H1 (cell line): ENCODE results near the gene MICALL2. TPM values are rescaled to one million over a fixed set of nuclear protein-coding genes. Genes with fewer than 3 reads are reported as not detected.

Source experiments
- CTCF ChIA-PET: fragments of 300-600 bp; sonication (Branson Sonifier 250); formaldehyde crosslinking; loops from one replicate; lab custom pipeline; 2021; ENCODE audit not compliant: partially characterized antibody; lab: Charles Lee
- POLR2A ChIA-PET: fragments of 300-600 bp; sonication (Branson Sonifier 250); formaldehyde crosslinking; loops from one replicate; lab custom pipeline; 2021; ENCODE audit warnings: inconsistent platforms; ENCODE audit not compliant: partially characterized antibody; lab: Charles Lee
- DNase-seq, 2 experiments: peaks; one replicate each; pipeline versions ENCODE4 v3.0.0 to v3.0.0-alpha.2; 2010 to 2022; ENCODE audit warnings: low spot score in 2 of 2, low read depth in 1 of 2, mixed read lengths in 1 of 2
- FAIRE-seq: peaks from 2 replicates; lab custom pipeline; 2011; peaks lifted over from hg19 to GRCh38; lab: Jason Lieb, UNC
- H2AFZ ChIP-seq: 2 replicates; pipeline ENCODE4 v1.8.1; 2012; ENCODE audit warnings: low read length, inconsistent platforms
- H2AK5ac ChIP-seq: 2 replicates; pipeline ENCODE4 v1.6.1; 2013; ENCODE audit warnings: low read depth, low read length
- H2BK120ac ChIP-seq: replicated peaks from 2 replicates; pipeline ENCODE3; 2013; ENCODE audit warnings: low read depth, low read length, inconsistent platforms
- H2BK12ac ChIP-seq: 2 replicates; pipeline ENCODE4 v1.6.1; 2013; ENCODE audit warnings: low read depth, low read length
- H2BK15ac ChIP-seq: 2 replicates; pipeline ENCODE4 v1.6.1; 2013; ENCODE audit warnings: low read length
- H2BK20ac ChIP-seq: 2 replicates; pipeline ENCODE4 v1.6.1; 2013; ENCODE audit warnings: low read length
- H2BK5ac ChIP-seq: 2 replicates; pipeline ENCODE4 v1.6.1; 2013; ENCODE audit warnings: low read depth, low read length
- H3K14ac ChIP-seq: 2 replicates; pipeline ENCODE4 v1.6.1; 2013; ENCODE audit warnings: inconsistent platforms; ENCODE audit not compliant: insufficient read length
- H3K18ac ChIP-seq: 2 replicates; pipeline ENCODE4 v1.6.1; 2013; ENCODE audit warnings: low read length; ENCODE audit errors: extremely low read depth
- H3K23ac ChIP-seq: 2 replicates; pipeline ENCODE4 v1.6.1; 2013; ENCODE audit warnings: inconsistent platforms; ENCODE audit not compliant: insufficient read length
- H3K23me2 ChIP-seq: 2 replicates; pipeline ENCODE4 v1.6.1; 2013; ENCODE audit warnings: low read depth, low read length
- H3K27ac ChIP-seq: 2 replicates; pipeline ENCODE4 v1.6.1; 2011; ENCODE audit warnings: low read depth, low read length, inconsistent platforms
- H3K27me3 ChIP-seq, 4 experiments: replicated peaks in 1 of 4; 1 replicate in 1 of 4; 2 replicates in 3 of 4; pipeline versions ENCODE4 v1.6.1 to v1.8.1; 2011 to 2013; ENCODE audit warnings: low read length in 3 of 4, mild to moderate bottlenecking in 3 of 4, inconsistent platforms in 2 of 4, mixed read lengths in 2 of 4, moderate library complexity in 1 of 4; ENCODE audit not compliant: control insufficient read depth in 3 of 4, insufficient read depth in 3 of 4; ENCODE audit errors: extremely low read depth in 1 of 4
- H3K36me3 ChIP-seq, 4 experiments: 2 replicates each; pipeline versions ENCODE4 v1.6.1 to v1.8.1; 2011 to 2013; ENCODE audit warnings: mild to moderate bottlenecking in 4 of 4, low read length in 3 of 4, moderate library complexity in 2 of 4, control low read depth in 1 of 4, inconsistent platforms in 1 of 4; ENCODE audit not compliant: insufficient read depth in 4 of 4, control insufficient read depth in 2 of 4
- H3K4ac ChIP-seq: replicated peaks from 2 replicates; pipeline ENCODE3; 2013; ENCODE audit warnings: low read length, low read depth, mixed read lengths, inconsistent platforms; ENCODE audit not compliant: insufficient read length
- H3K4me1 ChIP-seq, 4 experiments: replicated peaks in 1 of 4; 1 replicate in 1 of 4; 2 replicates in 3 of 4; pipeline versions ENCODE4 v1.6.1 to v1.8.1; 2011 to 2013; ENCODE audit warnings: low read length in 3 of 4, inconsistent platforms in 2 of 4, mixed read lengths in 1 of 4; ENCODE audit not compliant: insufficient read depth in 4 of 4, control insufficient read depth in 3 of 4
- H3K4me2 ChIP-seq, 2 experiments: 2 replicates each; pipeline versions ENCODE4 v1.6.1 to v1.8.1; 2011 to 2013; ENCODE audit warnings: low read depth in 2 of 2, low read length in 2 of 2, control low read depth in 1 of 2, inconsistent platforms in 1 of 2, mild to moderate bottlenecking in 1 of 2; ENCODE audit not compliant: insufficient read depth in 1 of 2
- H3K4me3 ChIP-seq, 4 experiments: fragments of 200-600, 300-600 bp in 1 of 4; sonication (generic), shearing (Covaris generic), sonication (Bioruptor Twin) in 1 of 4; 2 replicates each; pipeline versions ENCODE4 v1.5.1 to v1.8.1; 2011 to 2016; ENCODE audit warnings: low read length in 4 of 4, low read depth in 3 of 4, control low read depth in 2 of 4, inconsistent platforms in 2 of 4, mild to moderate bottlenecking in 2 of 4, mixed read lengths in 1 of 4, moderate library complexity in 1 of 4; ENCODE audit not compliant: insufficient read depth in 2 of 4; ENCODE audit errors: extremely low read depth in 1 of 4
- H3K56ac ChIP-seq: replicated peaks from 2 replicates; pipeline ENCODE3; 2013; ENCODE audit warnings: low read depth, mild to moderate bottlenecking, mixed read lengths, low read length, inconsistent platforms; ENCODE audit not compliant: insufficient read length
- H3K79me1 ChIP-seq: 2 replicates; pipeline ENCODE4 v1.6.1; 2013; ENCODE audit warnings: low read depth, low read length, control low read depth
- H3K79me2 ChIP-seq, 2 experiments: 2 replicates each; pipeline versions ENCODE4 v1.6.1 to v1.8.1; 2012 to 2013; ENCODE audit warnings: low read length in 2 of 2, mild to moderate bottlenecking in 2 of 2, inconsistent platforms in 1 of 2; ENCODE audit not compliant: insufficient read depth in 2 of 2, control insufficient read depth in 1 of 2
- H3K9ac ChIP-seq, 4 experiments: replicated peaks in 1 of 4; 1 replicate in 1 of 4; 2 replicates in 3 of 4; pipeline versions ENCODE4 v1.6.1 to v1.8.1; 2011 to 2013; ENCODE audit warnings: low read depth in 3 of 4, low read length in 3 of 4, control low read depth in 2 of 4, mild to moderate bottlenecking in 2 of 4, moderate library complexity in 2 of 4, inconsistent platforms in 1 of 4; ENCODE audit errors: extremely low read depth in 1 of 4
- H3K9me3 ChIP-seq, 2 experiments: 2 replicates each; pipeline versions ENCODE4 v1.6.1 to v1.8.1; 2012 to 2013; ENCODE audit warnings: mild to moderate bottlenecking in 2 of 2, moderate library complexity in 2 of 2, control low read depth in 1 of 2, inconsistent platforms in 1 of 2, low read depth in 1 of 2, low read length in 1 of 2, mixed read lengths in 1 of 2; ENCODE audit not compliant: insufficient read depth in 2 of 2
- H4K20me1 ChIP-seq, 2 experiments: replicated peaks in 1 of 2; 2 replicates each; pipeline versions ENCODE3 to v1.8.1; 2011 to 2013; ENCODE audit warnings: inconsistent platforms in 2 of 2, low read length in 2 of 2, mild to moderate bottlenecking in 1 of 2; ENCODE audit not compliant: insufficient read depth in 2 of 2, control insufficient read depth in 1 of 2
- H4K5ac ChIP-seq: 2 replicates; pipeline ENCODE4 v1.6.1; 2013; ENCODE audit warnings: low read length, low read depth, mixed read lengths, inconsistent platforms; ENCODE audit not compliant: insufficient read length
- H4K8ac ChIP-seq: 2 replicates; pipeline ENCODE4 v1.8.0; 2013; ENCODE audit warnings: mild to moderate bottlenecking, moderate library complexity, low read length, inconsistent platforms; ENCODE audit not compliant: insufficient read depth; ENCODE audit errors: extremely low read depth
- H4K91ac ChIP-seq: replicated peaks from 2 replicates; pipeline ENCODE3; 2013; ENCODE audit warnings: low read length, mixed read lengths, inconsistent platforms; ENCODE audit not compliant: insufficient read length
- E2F6 ChIP-seq: IDR thresholded peaks from 2 replicates; pipeline ENCODE4 v1.6.1; 2012; ENCODE audit warnings: inconsistent platforms
- FOSL1 ChIP-seq: IDR thresholded peaks from 2 replicates; pipeline ENCODE4 v1.6.1; 2011; ENCODE audit warnings: mild to moderate bottlenecking, low read depth, low read length, moderate library complexity; ENCODE audit not compliant: insufficient read depth
- GTF2F1 ChIP-seq: IDR thresholded peaks from 2 replicates; pipeline ENCODE4 v1.6.1; 2012; ENCODE audit warnings: low read depth, low read length, improper control_type of control experiment, borderline replicate concordance
- HDAC6 ChIP-seq: IDR thresholded peaks from one replicate; pipeline ENCODE4 v1.7.1; 2012; ENCODE audit warnings: low read depth, mild to moderate bottlenecking, inconsistent platforms, low read length, moderate library complexity
- KDM5A ChIP-seq: fragments of 200-600 bp; IDR thresholded peaks from 2 replicates; pipeline ENCODE4 v1.7.1; 2012; ENCODE audit warnings: mild to moderate bottlenecking, low read length, inconsistent platforms, mixed read lengths
- MAX ChIP-seq: IDR thresholded peaks from 2 replicates; pipeline ENCODE4 v1.6.1; 2012; ENCODE audit warnings: inconsistent platforms
- WGBS, 2 experiments: shearing (Covaris generic) in 1 of 2; methylation state at CpG; one replicate each; pipeline versions ENCODE4 v1.1.6 to v1.1.7; 2013 to 2015; ENCODE audit warnings: low lambda C conversion rate in 2 of 2, mixed read lengths in 2 of 2, inconsistent platforms in 1 of 2, low coverage in 1 of 2, missing lambda C conversion rate in 1 of 2; ENCODE audit not compliant: insufficient replicate concordance in 2 of 2, insufficient coverage in 1 of 2, insufficient read length in 1 of 2; ENCODE audit errors: extremely low coverage in 1 of 2, missing lambda C conversion rate in 1 of 2; 5-methylcytosine and 5-hydroxymethylcytosine counted together
- polyA plus RNA-seq, 7 experiments: library from polyadenylated mRNA; depleted of rRNA in 3 of 7; stranded (reverse) in 5 of 7; unstranded in 2 of 7; fragments of >200 nt in 5 of 7; fragments of 200-250 nt in 2 of 7; gene quantifications; 1 replicate in 5 of 7; 2 replicates in 1 of 7; 4 replicates in 1 of 7; pipeline versions ENCODE4 v1.2.1 to v1.2.3, GENCODE V29; 2011 to 2013; ENCODE audit warnings: missing spikeins in 2 of 7, mixed read lengths in 2 of 7
- total RNA-seq: library from RNA; stranded (reverse); fragmentation: NEBNext Ultra II Directional; extraction: Animal tissue kit (Norgen Biotek cat#: 25700); gene quantifications from 2 replicates; pipeline ENCODE4 v1.2.1, GENCODE V29; 2021
- TF ChIP-seq, protein P1 (sequence below): IDR thresholded peaks from 2 replicates; pipeline ENCODE4 v1.6.1; 2011; ENCODE audit warnings: low read length, improper control_type of control experiment

MICALL2 gene
- total and polyA plus RNA-seq, 2 of the 8 experiments (the other 6 are each of a cell fraction or from before 2014, with no cell fraction given), result 5.3 to 8.5 TPM

DNA sequence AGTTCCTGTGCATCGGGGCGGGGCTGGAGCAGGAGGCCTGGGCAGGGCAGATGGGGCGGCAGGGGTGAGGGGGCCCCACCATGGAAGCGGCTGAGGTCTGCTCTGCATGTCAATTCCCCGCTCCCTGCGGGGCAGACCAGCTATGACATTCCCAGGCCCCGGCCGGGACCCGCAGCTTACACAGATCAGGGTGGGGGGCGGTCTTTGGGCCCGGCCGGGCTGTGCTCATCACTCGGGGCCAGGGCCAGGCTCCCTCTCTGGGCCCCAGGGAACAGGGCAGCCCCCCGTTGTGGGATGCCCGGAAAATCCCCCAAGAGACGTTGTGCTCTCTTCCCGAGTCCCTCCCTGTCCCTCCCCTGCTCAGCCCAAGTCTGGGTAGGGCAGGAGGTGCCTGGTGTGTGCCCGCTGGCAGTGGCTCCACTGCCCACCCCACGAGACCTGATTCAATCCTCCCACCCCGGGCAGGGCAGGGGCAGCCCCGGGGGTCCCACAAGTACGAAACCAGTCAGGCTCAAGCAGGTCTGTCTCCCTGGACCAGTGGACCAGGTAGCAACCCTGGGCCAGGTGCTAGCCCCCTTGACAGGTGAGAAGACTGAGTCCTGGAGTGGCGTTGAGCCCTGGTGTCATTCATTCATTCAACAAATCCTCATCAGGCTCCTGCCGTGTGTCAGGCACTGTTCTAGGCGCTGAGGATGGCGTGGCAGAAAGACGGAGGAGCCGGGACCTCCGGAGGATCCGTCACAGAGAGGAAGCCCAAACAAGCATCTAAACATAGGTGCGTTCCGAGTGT is 29.0 kb downstream of the MICALL2 start:
- Histone ChIP-seq H2BK20ac (no peak overlapping the region), H3K4me2 (no peak overlapping the region), H3K9me3 (no peaks in the 10 kb centered on the region), H3K23me2 (no peaks in the 10 kb centered on the region), H4K5ac (no peak overlapping the region), H2BK5ac (peak overlapping the region; percentile 60; the same call in 1 of the 2 replicates), H4K8ac (0 out of 2 replicates have a peak overlapping the region, but pooled peaks have one; percentile 65), H3K79me1 (no peaks in the 10 kb centered on the region), H3K79me2 (no peaks in the 10 kb centered on the region), H2AK5ac (no peak overlapping the region), H3K27ac (no peak overlapping the region), H3K14ac (no peak overlapping the region), H2BK15ac (no peak overlapping the region), H4K20me1 (no peaks in the 10 kb centered on the region), H3K18ac (no peak overlapping the region), H4K91ac (no peak overlapping the region), H3K4ac (no peak overlapping the region), H3K4me3 (no peak overlapping the region), H3K9ac (no peak overlapping the region), H2BK120ac (no peak overlapping the region), H3K36me3 (no peaks in the 10 kb centered on the region), H2AFZ (no peak overlapping the region), H3K27me3 (no peaks in the 10 kb centered on the region), H3K4me1 (peaks cover 0 to 10% (median 5%) of the 10 kb centered on the region in 4 experiments; a peak in 5 of 7 replicates), H3K56ac (no peak overlapping the region), H3K23ac (no peak overlapping the region), H2BK12ac (no peak overlapping the region)
- FAIRE-seq, result no peak
- CTCF ChIA-PET, result interaction anchor here (0.7 to 4.3 kb wide), 9 partner anchors 10 to 236 kb away, joined by 3 to 62 read pairs (median 5); no protein-coding TSS in a partner anchor
- TF ChIP-seq GTF2F1 (no peak), E2F6 (no peak), MAX (no peak), KDM5A (no peak), FOSL1 (no peak), HDAC6 (no peak)
- TF ChIP-seq, protein P1, sequence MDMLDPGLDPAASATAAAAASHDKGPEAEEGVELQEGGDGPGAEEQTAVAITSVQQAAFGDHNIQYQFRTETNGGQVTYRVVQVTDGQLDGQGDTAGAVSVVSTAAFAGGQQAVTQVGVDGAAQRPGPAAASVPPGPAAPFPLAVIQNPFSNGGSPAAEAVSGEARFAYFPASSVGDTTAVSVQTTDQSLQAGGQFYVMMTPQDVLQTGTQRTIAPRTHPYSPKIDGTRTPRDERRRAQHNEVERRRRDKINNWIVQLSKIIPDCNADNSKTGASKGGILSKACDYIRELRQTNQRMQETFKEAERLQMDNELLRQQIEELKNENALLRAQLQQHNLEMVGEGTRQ, result no peak
- POLR2A ChIA-PET, result no interaction called here
- DNase-seq, result no peak
- 78% methylated on average over 22 of the region's 32 CpGs; no CpG with 5 or more reads in 1 of the 2 experiments for WGBS, 2 experiments
